MM.1S (cell line): ENCODE data around the gene P2RY12.

ENCODE experiments used
- CTCF ChIP-seq: fragments of 300-600 bp; sonication (generic); IDR thresholded peaks from 2 replicates; pipeline ENCODE4 v1.5.1; 2016; ENCODE audit warnings: antibody characterized with exemption, low read length, mixed read lengths
- EZH2 ChIP-seq: fragments of 300-600 bp; sonication (generic); optimal IDR thresholded peaks from 2 replicates; pipeline ENCODE3; 2017; ENCODE audit warnings: low read depth, mild to moderate bottlenecking, antibody characterized with exemption, low read length, mixed read lengths
- EZH2phosphoT487 ChIP-seq: fragments of 300-600 bp; sonication (generic); IDR thresholded peaks from 2 replicates; pipeline ENCODE4 v1.6.1; 2018; ENCODE audit warnings: antibody characterized with exemption, low read length

- TF ChIP-seq CTCF: no peak
- TF ChIP-seq EZH2: no peak
- TF ChIP-seq EZH2phosphoT487: no peak
Measured at GRCh38 chr3:151415289-151415688, 30.7 kb upstream of the P2RY12 start.
